HEK293 (cell line): ENCODE results near the gene CAMK1.

Experiments used
- HOXA7 ChIP-seq: sonication (generic); formaldehyde crosslinking; IDR thresholded peaks from 2 replicates; pipeline ENCODE4 v1.8.1; 2022; ENCODE audit warnings: missing genetic modification reagents, borderline replicate concordance
- HOXD13 ChIP-seq: sonication (generic); formaldehyde crosslinking; IDR thresholded peaks from 2 replicates; pipeline ENCODE4 v1.8.0; 2022; ENCODE audit warnings: missing genetic modification reagents, borderline replicate concordance
- KLF1 ChIP-seq: fragments of 450-650 bp; formaldehyde crosslinking; IDR thresholded peaks from 2 replicates; pipeline ENCODE4 v1.5.1; 2016; ENCODE audit warnings: missing biosample characterization, missing genetic modification characterization
- KLF7 ChIP-seq: fragments of 450-650 bp; formaldehyde crosslinking; IDR thresholded peaks from 2 replicates; pipeline ENCODE4 v1.5.1; 2016; ENCODE audit warnings: missing biosample characterization, missing genetic modification characterization, borderline replicate concordance
- MZF1 ChIP-seq: fragments of 450-650 bp; formaldehyde crosslinking; IDR thresholded peaks from 2 replicates; pipeline ENCODE4 v1.5.1; 2017; ENCODE audit warnings: missing biosample characterization, missing genetic modification characterization, borderline replicate concordance
- PATZ1 ChIP-seq: fragments of 450-650 bp; formaldehyde crosslinking; IDR thresholded peaks from 2 replicates; pipeline ENCODE4 v1.5.1; 2016; ENCODE audit warnings: missing biosample characterization, missing genetic modification characterization
- PRDM2 ChIP-seq: fragments of 450-650 bp; formaldehyde crosslinking; IDR thresholded peaks from 2 replicates; pipeline ENCODE4 v1.5.1; 2016; ENCODE audit warnings: missing biosample characterization, missing genetic modification characterization, borderline replicate concordance
- TCF7L2 ChIP-seq: IDR thresholded peaks from 2 replicates; pipeline ENCODE4 v1.6.1; 2011; ENCODE audit warnings: low read depth, mild to moderate bottlenecking, inconsistent platforms, low read length, moderate library complexity, borderline replicate concordance
- ZBTB49 ChIP-seq: fragments of 450-650 bp; formaldehyde crosslinking; IDR thresholded peaks from 2 replicates; pipeline ENCODE4 v1.5.1; 2016; ENCODE audit warnings: missing biosample characterization, missing genetic modification characterization, low read depth
- ZNF174 ChIP-seq: fragments of 450-650 bp; formaldehyde crosslinking; IDR thresholded peaks from 2 replicates; pipeline ENCODE4 v1.5.0; 2017; ENCODE audit warnings: missing biosample characterization, mild to moderate bottlenecking, missing genetic modification characterization
- ZNF2 ChIP-seq: fragments of 450-650 bp; formaldehyde crosslinking; IDR thresholded peaks from 2 replicates; pipeline ENCODE4 v1.5.1; 2016; ENCODE audit warnings: missing biosample characterization, missing genetic modification characterization
- ZNF211 ChIP-seq: fragments of 450-650 bp; formaldehyde crosslinking; IDR thresholded peaks from 2 replicates; pipeline ENCODE4 v1.5.1; 2016; ENCODE audit warnings: low read depth, missing biosample characterization, missing genetic modification characterization
- ZNF221 ChIP-seq: fragments of 450-650 bp; formaldehyde crosslinking; IDR thresholded peaks from 2 replicates; pipeline ENCODE4 v1.5.1; 2017; ENCODE audit warnings: missing biosample characterization, missing genetic modification characterization, borderline replicate concordance
- ZNF239 ChIP-seq: fragments of 450-650 bp; formaldehyde crosslinking; IDR thresholded peaks from 2 replicates; pipeline ENCODE4 v1.5.1; 2016; ENCODE audit warnings: missing biosample characterization, missing genetic modification characterization
- ZNF280D ChIP-seq: fragments of 450-650 bp; formaldehyde crosslinking; IDR thresholded peaks from 2 replicates; pipeline ENCODE4 v1.5.1; 2016; ENCODE audit warnings: missing biosample characterization, missing genetic modification characterization
- ZNF37A ChIP-seq: fragments of 450-650 bp; IDR thresholded peaks from 2 replicates; pipeline ENCODE4 v1.5.1; 2018; ENCODE audit warnings: missing biosample characterization, missing genetic modification characterization
- ZNF416 ChIP-seq: fragments of 450-650 bp; formaldehyde crosslinking; IDR thresholded peaks from 2 replicates; pipeline ENCODE4 v1.5.1; 2016; ENCODE audit warnings: missing biosample characterization, missing genetic modification characterization
- ZNF433 ChIP-seq: fragments of 450-650 bp; formaldehyde crosslinking; IDR thresholded peaks from 2 replicates; pipeline ENCODE4 v1.5.1; 2016; ENCODE audit warnings: missing biosample characterization, missing genetic modification characterization, low read depth
- ZNF521 ChIP-seq: fragments of 450-650 bp; formaldehyde crosslinking; IDR thresholded peaks from 2 replicates; pipeline ENCODE4 v1.5.1; 2017; ENCODE audit warnings: missing biosample characterization, mild to moderate bottlenecking, missing genetic modification characterization
- ZNF571 ChIP-seq: fragments of 450-650 bp; formaldehyde crosslinking; IDR thresholded peaks from 2 replicates; pipeline ENCODE4 v1.5.0; 2017; ENCODE audit warnings: missing biosample characterization, missing genetic modification characterization
- ZNF692 ChIP-seq: fragments of 450-650 bp; formaldehyde crosslinking; IDR thresholded peaks from 2 replicates; pipeline ENCODE4 v1.5.1; 2016; ENCODE audit warnings: missing biosample characterization, missing genetic modification characterization
- ZNF701 ChIP-seq: fragments of 450-650 bp; formaldehyde crosslinking; IDR thresholded peaks from 2 replicates; pipeline ENCODE4 v1.5.1; 2016; ENCODE audit warnings: missing biosample characterization, missing genetic modification characterization
- ZNF76 ChIP-seq: fragments of 450-650 bp; formaldehyde crosslinking; IDR thresholded peaks from 2 replicates; pipeline ENCODE4; 2016; ENCODE audit warnings: low read depth, missing biosample characterization, missing genetic modification characterization, borderline replicate concordance
- ZNF768 ChIP-seq: fragments of 450-650 bp; formaldehyde crosslinking; IDR thresholded peaks from 2 replicates; pipeline ENCODE4 v1.5.1; 2018; ENCODE audit warnings: missing biosample characterization, mild to moderate bottlenecking, missing genetic modification characterization

Gene CAMK1

GRCh38 chr3:9749645-9750555, 19.8 kb downstream of the CAMK1 start, which contains the start of gene OGG1 (continued):
- TF ChIP-seq PATZ1 (tag by site-specific recombination) (peak; percentile 97), ZNF433 (tag by site-specific recombination) (no peak), ZNF76 (tag by site-specific recombination) (peak; percentile 28; the same call in 1 of the 2 replicates), ZNF521 (tag by site-specific recombination) (no peak), KLF7 (tag by site-specific recombination) (peak; percentile 97), ZBTB49 (tag by site-specific recombination) (no peak), MZF1 (tag by site-specific recombination) (no peak), ZNF37A (no peak), ZNF2 (peak; percentile 78), ZNF692 (tag by site-specific recombination) (0 out of 2 replicates have a peak, but pooled peaks have one; percentile 47), ZNF701 (tag by site-specific recombination) (no peak), ZNF416 (tag by site-specific recombination) (no peak), ZNF174 (tag by site-specific recombination) (no peak), HOXA7 (CRISPR knock-in tag) (no peak), ZNF280D (no peak), PRDM2 (no peak), ZNF239 (no peak), ZNF211 (no peak), KLF1 (tag by site-specific recombination) (peak; percentile 98), ZNF571 (tag by site-specific recombination) (no peak), ZNF221 (tag by site-specific recombination) (no peak), TCF7L2 (no peak; the same call in 1 of the 2 replicates), ZNF768 (tag by site-specific recombination) (no peak), HOXD13 (no peak)
